Cardiac fibroblast (primary cell): ENCODE data around the gene CD2.

Experiments used
- DNase-seq, 2 donors: peaks; one replicate each; pipeline versions ENCODE4 v3.0.0 to v3.0.0-alpha.2; 2010; ENCODE audit warnings: low read depth in 2 of 2
- H3K4me3 ChIP-seq, 2 donors: replicated peaks in 1 of 2; 1 replicate in 1 of 2; 2 replicates in 1 of 2; pipeline ENCODE4 v1.5.1; 2011; ENCODE audit warnings: low read depth in 2 of 2, low read length in 2 of 2, mild to moderate bottlenecking in 2 of 2, moderate library complexity in 1 of 2
- CTCF ChIP-seq: IDR thresholded peaks from one replicate; pipeline ENCODE4 v1.5.1; 2011; ENCODE audit warnings: low read depth, mild to moderate bottlenecking, low read length, inconsistent platforms

Gene CD2

GRCh38 chr1:116721451-116722007 is 32.7 kb upstream of the CD2 start:
- no peak overlapping the region for H3K4me3 ChIP-seq
- no peak for DNase-seq
- no peak for TF ChIP-seq CTCF

- no peak overlapping the region for H3K4me3 ChIP-seq
- no peak for TF ChIP-seq CTCF
- peak in 1 of 2 donors; percentile 12 for DNase-seq
Observed at GRCh38 chr1:116722016-116722838, 32.0 kb upstream of the CD2 start.

GRCh38 chr1:116724765-116725375 is 29.4 kb upstream of the CD2 start:
- no peak overlapping the region for H3K4me3 ChIP-seq
- peak; percentile 66 for TF ChIP-seq CTCF
- DNase-seq, result peak; percentile 72 to 76

- peak in 1 of 2 donors; percentile 51 for DNase-seq
- no peak for TF ChIP-seq CTCF
- no peak overlapping the region for H3K4me3 ChIP-seq
Observed at GRCh38 chr1:116725798-116726197, 28.4 kb upstream of the CD2 start.

GRCh38 chr1:116726872-116727820 is 27.1 kb upstream of the CD2 start:
- DNase-seq, result no peak
- TF ChIP-seq CTCF, result no peak
- no peak overlapping the region for H3K4me3 ChIP-seq

GRCh38 chr1:116731439-116731838 is 22.8 kb upstream of the CD2 start:
- no peak for DNase-seq
- H3K4me3 ChIP-seq, result no peak overlapping the region
- no peak for TF ChIP-seq CTCF
